Measurements from ENCODE around the gene PHACTR1. TPM values are rescaled to one million over a fixed set of nuclear protein-coding genes. Genes with fewer than 3 reads are reported as not detected.

PHACTR1 gene
- total RNA-seq, 1 experiment from 2014 or later, result 0.21 TPM

- DNase-seq, result no peak
- no peak overlapping the region for H3K4me3 Mint-ChIP-seq (ENCODE audit: low read depth, unreplicated experiment)
- intact Hi-C loops (cut with micrococcal nuclease; ENCODE audit: unreplicated experiment), result no loop called here
- H3K27me3 Mint-ChIP-seq (ENCODE audit: unreplicated experiment), result peaks cover 67% of the 10 kb centered on the region
- TF ChIP-seq, protein P1, sequence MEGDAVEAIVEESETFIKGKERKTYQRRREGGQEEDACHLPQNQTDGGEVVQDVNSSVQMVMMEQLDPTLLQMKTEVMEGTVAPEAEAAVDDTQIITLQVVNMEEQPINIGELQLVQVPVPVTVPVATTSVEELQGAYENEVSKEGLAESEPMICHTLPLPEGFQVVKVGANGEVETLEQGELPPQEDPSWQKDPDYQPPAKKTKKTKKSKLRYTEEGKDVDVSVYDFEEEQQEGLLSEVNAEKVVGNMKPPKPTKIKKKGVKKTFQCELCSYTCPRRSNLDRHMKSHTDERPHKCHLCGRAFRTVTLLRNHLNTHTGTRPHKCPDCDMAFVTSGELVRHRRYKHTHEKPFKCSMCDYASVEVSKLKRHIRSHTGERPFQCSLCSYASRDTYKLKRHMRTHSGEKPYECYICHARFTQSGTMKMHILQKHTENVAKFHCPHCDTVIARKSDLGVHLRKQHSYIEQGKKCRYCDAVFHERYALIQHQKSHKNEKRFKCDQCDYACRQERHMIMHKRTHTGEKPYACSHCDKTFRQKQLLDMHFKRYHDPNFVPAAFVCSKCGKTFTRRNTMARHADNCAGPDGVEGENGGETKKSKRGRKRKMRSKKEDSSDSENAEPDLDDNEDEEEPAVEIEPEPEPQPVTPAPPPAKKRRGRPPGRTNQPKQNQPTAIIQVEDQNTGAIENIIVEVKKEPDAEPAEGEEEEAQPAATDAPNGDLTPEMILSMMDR (IDR thresholded peaks at IDR 0.05; ENCODE audit: unreplicated experiment), result no peak
- no TSS peak for BruUV-seq (replicated peaks)
- no peaks in the 10 kb centered on the region for H3K36me3 Mint-ChIP-seq (ENCODE audit: insufficient read depth, unreplicated experiment)
- H3K4me1 Mint-ChIP-seq (ENCODE audit: low read depth, unreplicated experiment), result no peaks in the 10 kb centered on the region
- H3K9me3 Mint-ChIP-seq (ENCODE audit: low read depth, unreplicated experiment), result no peaks in the 10 kb centered on the region
- CTCF ChIA-PET, result no interaction called here
- no peak overlapping the region for H3K27ac Mint-ChIP-seq (ENCODE audit: unreplicated experiment)
Observed at GRCh38 chr6:12898603-12899002, 182.0 kb downstream of the PHACTR1 start.

DNA sequence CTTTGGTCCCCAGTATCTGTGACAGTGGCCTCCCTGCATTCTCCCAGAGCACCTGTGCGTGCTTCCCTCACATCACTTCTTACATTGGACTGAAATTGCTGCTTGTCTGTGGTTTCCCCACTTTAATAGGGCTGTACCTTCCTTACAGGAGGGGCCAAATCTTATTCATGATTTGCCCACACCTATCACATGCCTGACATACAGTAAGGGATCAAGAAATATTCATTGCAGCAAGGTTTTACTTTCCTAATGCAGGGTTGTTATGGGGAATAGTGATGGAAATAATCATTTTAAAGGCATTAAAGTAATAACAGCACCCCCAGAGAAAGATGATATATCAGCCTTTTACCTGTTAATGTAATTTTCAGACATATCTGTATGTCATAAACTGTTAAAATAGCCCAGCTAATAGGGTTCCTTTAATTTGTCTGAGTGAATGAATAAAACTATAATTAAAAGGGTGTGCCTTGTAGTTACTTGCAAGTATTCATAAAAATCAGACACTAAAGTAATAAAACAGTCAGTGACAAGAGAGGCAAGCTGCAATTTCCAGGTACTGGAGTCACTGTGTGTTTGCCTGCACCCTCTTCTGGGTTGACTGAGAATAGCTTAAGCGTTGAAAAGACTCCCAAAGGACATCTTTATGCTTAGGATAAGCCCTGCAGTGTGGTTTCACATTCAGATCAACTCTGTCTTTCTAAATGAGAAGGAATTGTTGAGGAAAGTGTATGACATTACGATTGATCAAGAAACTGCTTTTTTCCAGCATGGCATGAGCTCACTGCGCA, 182.7 kb downstream of the PHACTR1 start:
- Mint-ChIP-seq H3K4me3 (ENCODE audit: low read depth, unreplicated experiment) (no peak overlapping the region), H3K9me3 (ENCODE audit: low read depth, unreplicated experiment) (no peaks in the 10 kb centered on the region), H3K4me1 (ENCODE audit: low read depth, unreplicated experiment) (no peaks in the 10 kb centered on the region), H3K36me3 (ENCODE audit: insufficient read depth, unreplicated experiment) (no peaks in the 10 kb centered on the region), H3K27me3 (ENCODE audit: unreplicated experiment) (peaks cover 72% of the 10 kb centered on the region), H3K27ac (ENCODE audit: unreplicated experiment) (no peak overlapping the region)
- CTCF ChIA-PET, result no interaction called here
- TF ChIP-seq, protein P1 (IDR thresholded peaks at IDR 0.05; ENCODE audit: unreplicated experiment), result no peak
- no TSS peak for BruUV-seq (replicated peaks)
- intact Hi-C loops (cut with micrococcal nuclease; ENCODE audit: unreplicated experiment), result no loop called here
- DNase-seq, result no peak

DNA sequence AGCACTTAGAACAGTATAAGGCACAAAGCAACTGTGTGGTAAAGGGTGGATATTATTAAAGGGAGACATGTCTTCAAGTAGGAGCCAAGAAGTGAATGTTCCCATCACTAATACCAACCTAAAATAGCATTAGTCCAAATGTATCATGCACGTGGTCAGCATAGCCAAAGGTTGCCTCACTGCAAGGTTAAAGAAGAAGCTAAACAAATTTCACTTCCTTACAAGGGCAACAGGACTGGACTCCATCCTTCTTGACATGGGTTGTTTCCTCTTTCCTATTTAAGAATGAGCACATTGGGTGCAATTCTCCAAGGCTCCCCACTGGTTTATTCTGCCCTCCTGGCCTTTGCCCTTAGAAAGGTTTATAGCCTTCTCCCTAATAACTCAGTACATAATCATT, 186.7 kb downstream of the PHACTR1 start:
- BruUV-seq (replicated peaks), result no TSS peak
- H3K36me3 Mint-ChIP-seq (ENCODE audit: insufficient read depth, unreplicated experiment), result no peaks in the 10 kb centered on the region
- CTCF ChIA-PET, result interaction anchor here (0.6 kb wide), 1 partner anchor 12 kb away, joined by 4 read pairs; no protein-coding TSS in a partner anchor
- intact Hi-C loops (cut with micrococcal nuclease; ENCODE audit: unreplicated experiment), result no loop called here
- H3K9me3 Mint-ChIP-seq (ENCODE audit: low read depth, unreplicated experiment), result no peaks in the 10 kb centered on the region
- TF ChIP-seq, protein P1 (IDR thresholded peaks at IDR 0.05; ENCODE audit: unreplicated experiment), result no peak
- H3K4me3 Mint-ChIP-seq (ENCODE audit: low read depth, unreplicated experiment), result no peak overlapping the region
- no peaks in the 10 kb centered on the region for H3K4me1 Mint-ChIP-seq (ENCODE audit: low read depth, unreplicated experiment)
- H3K27me3 Mint-ChIP-seq (ENCODE audit: unreplicated experiment), result peaks cover 82% of the 10 kb centered on the region
- no peak for DNase-seq
- no peak overlapping the region for H3K27ac Mint-ChIP-seq (ENCODE audit: unreplicated experiment)

DNA sequence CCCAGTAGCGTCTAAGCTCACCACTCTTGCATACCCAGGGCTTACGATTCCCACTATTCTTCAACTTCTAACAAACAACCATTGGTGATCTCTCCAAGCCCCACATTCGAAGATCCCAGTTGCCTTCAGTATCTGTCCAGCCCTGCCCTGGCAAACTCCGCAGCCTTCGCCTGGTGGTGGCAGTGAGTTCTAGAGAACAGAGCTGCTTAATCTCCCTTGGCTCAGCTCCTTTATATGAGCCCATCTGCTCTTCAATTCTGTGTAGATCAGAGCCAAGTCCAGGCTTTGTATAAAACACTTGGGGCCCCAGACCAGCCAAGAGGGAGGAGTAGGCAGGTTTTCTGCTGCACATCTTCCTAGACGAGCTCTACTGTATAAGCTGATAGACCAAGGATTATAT, 193.3 kb downstream of the PHACTR1 start:
- CTCF ChIA-PET, result no interaction called here
- no TSS peak for BruUV-seq (replicated peaks)

More for the DNA sequence above, 193.3 kb downstream of the PHACTR1 start:
- Mint-ChIP-seq H3K27me3 (ENCODE audit: unreplicated experiment) (peaks cover 78% of the 10 kb centered on the region), H3K4me3 (ENCODE audit: low read depth, unreplicated experiment) (no peak overlapping the region), H3K36me3 (ENCODE audit: insufficient read depth, unreplicated experiment) (no peaks in the 10 kb centered on the region), H3K4me1 (ENCODE audit: low read depth, unreplicated experiment) (no peaks in the 10 kb centered on the region), H3K9me3 (ENCODE audit: low read depth, unreplicated experiment) (no peaks in the 10 kb centered on the region), H3K27ac (ENCODE audit: unreplicated experiment) (no peak overlapping the region)
- intact Hi-C loops (cut with micrococcal nuclease; ENCODE audit: unreplicated experiment), result loop anchor here (5.0 kb wide), 1 partner anchor 422 kb away; no protein-coding TSS in a partner anchor
- TF ChIP-seq, protein P1 (IDR thresholded peaks at IDR 0.05; ENCODE audit: unreplicated experiment), result no peak
- DNase-seq, result no peak

All from Calu3 (cell line).